BJ (cell line): ENCODE results near the gene LPAR1. TPM values are rescaled to one million over a fixed set of nuclear protein-coding genes. Genes with fewer than 3 reads are reported as not detected.
"Not testable (repeated sequence)": the region's sequence is repeated elsewhere in the genome, so short reads cannot be mapped to it uniquely, and the experiment has no call there.

Experiments
- CTCF ChIA-PET: fragments of 350-600 bp; formaldehyde crosslinking; extraction: SDS; loops from one replicate; lab custom pipeline; 2021; ENCODE audit warnings: antibody characterized with exemption, inconsistent platforms; lab: Yijun Ruan, JAX
- POLR2A ChIA-PET: fragments of 300-600 bp; sonication (Branson Sonifier 250); formaldehyde crosslinking; extraction: SDS; loops from one replicate; lab custom pipeline; 2021; ENCODE audit warnings: antibody characterized with exemption; lab: Charles Lee
- DNase-seq: peaks from one replicate; pipeline ENCODE4 v3.0.0-alpha.2; 2011; ENCODE audit warnings: low read depth
- H3K27me3 ChIP-seq: 2 replicates; pipeline ENCODE4 v1.6.0; 2011; ENCODE audit warnings: low read length; ENCODE audit not compliant: control insufficient read depth, insufficient read depth
- H3K36me3 ChIP-seq: 2 replicates; pipeline ENCODE4 v1.5.1; 2011; ENCODE audit warnings: low read length; ENCODE audit not compliant: control insufficient read depth, insufficient read depth
- H3K4me3 ChIP-seq: 2 replicates; pipeline ENCODE4 v1.5.1; 2011; ENCODE audit warnings: low read depth, mild to moderate bottlenecking, control low read depth, low read length
- CTCF ChIP-seq: IDR thresholded peaks from 2 replicates; pipeline ENCODE4 v1.5.1; 2011; ENCODE audit warnings: low read depth, mild to moderate bottlenecking, control low read depth, inconsistent platforms, low read length, moderate library complexity; ENCODE audit not compliant: insufficient read depth
- polyA plus RNA-seq: library from polyadenylated mRNA; depleted of rRNA; stranded (reverse); fragments of >200 nt; gene quantifications from 2 replicates; pipeline ENCODE4 v1.2.3, GENCODE V29; 2011
- small RNA-seq: library from RNA; depleted of rRNA; stranded (forward); fragments of <200 nt; gene quantifications from one replicate; pipeline ENCODE3, GENCODE V24; 2012; ENCODE audit warnings: low replicate concordance, low read depth; ENCODE audit not compliant: insufficient read length

Gene LPAR1
- polyA plus RNA-seq, 1 experiment = 224 TPM

GRCh38 chr9:110825950-110826349, 212.3 kb downstream of the LPAR1 start:
- POLR2A ChIA-PET = no interaction called here
- Histone ChIP-seq H3K4me3 (no peak overlapping the region), H3K27me3 (no peaks in the 10 kb centered on the region), H3K36me3 (no peaks in the 10 kb centered on the region)
- DNase-seq = no peak
- CTCF ChIA-PET = no interaction called here
- no peak for TF ChIP-seq CTCF

- CTCF ChIA-PET, H3K27me3 ChIP-seq, POLR2A ChIA-PET, H3K36me3 ChIP-seq, H3K4me3 ChIP-seq, DNase-seq: not testable (repeated sequence)
Observed at GRCh38 chr9:110825129-110825528, 213.1 kb downstream of the LPAR1 start.

Small RNA genes within 50 kb of the gene (small RNA-seq; reads per million reads assigned to genes)
- gene RF00019 (not detected), gene RNU6-432P (not detected)
